Common myeloid progenitor, CD34-positive (primary cell): ENCODE data around the gene NEDD9.

Experiments
- CTCF ChIA-PET: fragments of 350-600 bp; sonication (Branson Sonifier 250); formaldehyde crosslinking; loops from one replicate; lab custom pipeline; 2021; ENCODE audit warnings: antibody characterized with exemption; lab: Charles Lee
- POLR2A ChIA-PET: fragments of 350-600 bp; sonication (Branson Sonifier 250); formaldehyde crosslinking; loops from one replicate; lab custom pipeline; 2021; ENCODE audit warnings: antibody characterized with exemption; lab: Charles Lee
- DNase-seq, 3 donors: peaks; one replicate each; pipeline versions ENCODE4 v3.0.0 to v3.0.0-alpha.2; 2013
- H3K27ac ChIP-seq, 2 experiments: 1 replicate in 1 of 2; 2 replicates in 1 of 2; pipeline ENCODE4 v1.7.0; 2013; ENCODE audit warnings: inconsistent platforms in 2 of 2, low read length in 2 of 2, mild to moderate bottlenecking in 2 of 2, low read depth in 1 of 2, moderate library complexity in 1 of 2; ENCODE audit not compliant: severe bottlenecking in 2 of 2, insufficient read depth in 1 of 2, poor library complexity in 1 of 2
- H3K27me3 ChIP-seq, 5 experiments: replicated peaks in 2 of 5; 1 replicate in 3 of 5; 2 replicates in 2 of 5; pipeline versions ENCODE4 v1.6.1 to v1.7.0; 2013; ENCODE audit warnings: low read length in 4 of 5, mild to moderate bottlenecking in 2 of 5, moderate library complexity in 2 of 5, inconsistent platforms in 1 of 5; ENCODE audit not compliant: insufficient read depth in 5 of 5, control insufficient read depth in 4 of 5
- H3K36me3 ChIP-seq, 4 experiments: 1 replicate in 2 of 4; 2 replicates in 2 of 4; pipeline versions ENCODE4 v1.6.1 to v1.7.0; 2013; ENCODE audit warnings: low read length in 3 of 4, control low read depth in 1 of 4, mild to moderate bottlenecking in 1 of 4; ENCODE audit not compliant: control insufficient read depth in 4 of 4, insufficient read depth in 4 of 4
- H3K4me1 ChIP-seq, 4 experiments: 1 replicate in 3 of 4; 2 replicates in 1 of 4; pipeline versions ENCODE4 v1.6.1 to v1.7.1; 2013; ENCODE audit warnings: low read length in 3 of 4, mild to moderate bottlenecking in 3 of 4, control low read depth in 1 of 4, inconsistent platforms in 1 of 4, moderate library complexity in 1 of 4; ENCODE audit not compliant: control insufficient read depth in 4 of 4, insufficient read depth in 4 of 4; ENCODE audit errors: control extremely low read depth in 1 of 4
- H3K4me3 ChIP-seq, 7 experiments: 1 replicate in 4 of 7; 2 replicates in 3 of 7; pipeline versions ENCODE4 v1.5.1 to v1.7.0; 2013; ENCODE audit warnings: mild to moderate bottlenecking in 7 of 7, low read length in 6 of 7, moderate library complexity in 6 of 7, inconsistent platforms in 2 of 7, low read depth in 2 of 7, control low read depth in 1 of 7; ENCODE audit not compliant: insufficient read depth in 4 of 7, control insufficient read depth in 1 of 7; ENCODE audit errors: extremely low read depth in 1 of 7
- H3K9me3 ChIP-seq, 5 experiments: 1 replicate in 4 of 5; 2 replicates in 1 of 5; pipeline versions ENCODE4 v1.6.1 to v1.7.1; 2013; ENCODE audit warnings: low read length in 4 of 5, mild to moderate bottlenecking in 2 of 5, inconsistent platforms in 1 of 5, low read depth in 1 of 5, moderate library complexity in 1 of 5; ENCODE audit not compliant: control insufficient read depth in 4 of 5, insufficient read depth in 2 of 5; ENCODE audit errors: control extremely low read depth in 1 of 5
- WGBS: methylation state at CpG from one replicate; pipeline ENCODE4 v1.1.5; 2013; ENCODE audit not compliant: insufficient coverage; 5-methylcytosine and 5-hydroxymethylcytosine counted together

Gene NEDD9

GRCh38 chr6:11194356-11195218, 37.9 kb downstream of the NEDD9 start:
- no peak for DNase-seq
- POLR2A ChIA-PET = no interaction called here
- peaks cover 0 to 21% (median 8%) of the 10 kb centered on the region in 4 experiments for H3K36me3 ChIP-seq
- H3K9me3 ChIP-seq = no peaks in the 10 kb centered on the region
- 95% methylated on average over 11 of the region's 12 CpGs for WGBS
- no peak overlapping the region for H3K27ac ChIP-seq
- H3K4me1 ChIP-seq = peaks cover 0 to 31% (median 24%) of the 10 kb centered on the region in 4 experiments
- H3K27me3 ChIP-seq = no peaks in the 10 kb centered on the region
- CTCF ChIA-PET = no interaction called here
- no peak overlapping the region for H3K4me3 ChIP-seq

GRCh38 chr6:11193434-11193833, 39.0 kb downstream of the NEDD9 start:
- peaks cover 0 to 22% (median 8%) of the 10 kb centered on the region in 4 experiments for H3K36me3 ChIP-seq
- H3K4me1 ChIP-seq = peaks cover 0 to 23% (median 16%) of the 10 kb centered on the region in 4 experiments
- H3K4me3 ChIP-seq = no peak overlapping the region
- CTCF ChIA-PET = no interaction called here
- H3K9me3 ChIP-seq = no peaks in the 10 kb centered on the region
- DNase-seq = no peak
- H3K27me3 ChIP-seq = no peaks in the 10 kb centered on the region
- WGBS = no CpG with 5 or more reads among the region's 6 CpGs
- H3K27ac ChIP-seq = no peak overlapping the region
- POLR2A ChIA-PET = no interaction called here

GRCh38 chr6:11192167-11192566, 40.3 kb downstream of the NEDD9 start:
- H3K27me3 ChIP-seq = no peaks in the 10 kb centered on the region
- H3K27ac ChIP-seq = no peak overlapping the region
- ChIA-PET CTCF (interaction anchor here (0.7 kb wide), 1 partner anchor 145 kb away, joined by 3 read pairs; no protein-coding TSS in a partner anchor), POLR2A (interaction anchor here (0.6 kb wide), 1 partner anchor 190 kb away, joined by 4 read pairs; no protein-coding TSS in a partner anchor)
- H3K36me3 ChIP-seq = peaks cover 0 to 27% (median 8%) of the 10 kb centered on the region in 4 experiments
- WGBS = 73% methylated on average over 4 of the region's 5 CpGs
- no peaks in the 10 kb centered on the region for H3K9me3 ChIP-seq
- peaks cover 0 to 18% (median 13%) of the 10 kb centered on the region in 4 experiments for H3K4me1 ChIP-seq
- DNase-seq = no peak
- H3K4me3 ChIP-seq = no peak overlapping the region

GRCh38 chr6:11190625-11191245, 41.7 kb downstream of the NEDD9 start:
- Histone ChIP-seq H3K27ac (no peak overlapping the region), H3K36me3 (peaks cover 0 to 28% (median 9%) of the 10 kb centered on the region in 4 experiments), H3K27me3 (no peaks in the 10 kb centered on the region), H3K4me3 (no peak overlapping the region), H3K4me1 (peaks cover 0 to 5% (median 3%) of the 10 kb centered on the region in 4 experiments), H3K9me3 (no peaks in the 10 kb centered on the region)
- POLR2A ChIA-PET = no interaction called here
- CTCF ChIA-PET = interaction anchor here (1.7 to 3.3 kb wide), 2 partner anchors 16 to 19 kb away, joined by 6 to 12 read pairs; no protein-coding TSS in a partner anchor
- no peak for DNase-seq
- WGBS = 98% methylated on average over 20 of the region's 20 CpGs

GRCh38 chr6:11189865-11190624, 42.4 kb downstream of the NEDD9 start:
- Histone ChIP-seq H3K4me1 (peaks cover 0 to 3% (median under 1%) of the 10 kb centered on the region in 4 experiments), H3K27me3 (no peaks in the 10 kb centered on the region), H3K36me3 (peaks cover 0 to 35% (median 13%) of the 10 kb centered on the region in 4 experiments), H3K4me3 (no peak overlapping the region), H3K27ac (no peak overlapping the region), H3K9me3 (no peaks in the 10 kb centered on the region)
- DNase-seq = no peak
- POLR2A ChIA-PET = no interaction called here
- CTCF ChIA-PET = interaction anchor here (1.7 to 3.3 kb wide), 3 partner anchors 11 to 18 kb away, joined by 6 to 12 read pairs (median 6); no protein-coding TSS in a partner anchor
- WGBS = 97% methylated on average over 18 of the region's 21 CpGs

GRCh38 chr6:11188161-11188915, 44.1 kb downstream of the NEDD9 start:
- DNase-seq = no peak
- ChIA-PET POLR2A (interaction anchor here (0.7 kb wide), 1 partner anchor 12 kb away, joined by 3 read pairs; no protein-coding TSS in a partner anchor), CTCF (interaction anchor here (1.7 to 3.3 kb wide), 3 partner anchors 9 to 16 kb away, joined by 5 to 12 read pairs (median 6); no protein-coding TSS in a partner anchor)
- no peak overlapping the region for H3K27ac ChIP-seq
- no peak overlapping the region for H3K4me3 ChIP-seq
- peaks cover 0 to 3% (median under 1%) of the 10 kb centered on the region in 4 experiments for H3K4me1 ChIP-seq
- 92% methylated on average over 1 of the region's 5 CpGs for WGBS
- no peaks in the 10 kb centered on the region for H3K27me3 ChIP-seq
- H3K9me3 ChIP-seq = no peaks in the 10 kb centered on the region
- H3K36me3 ChIP-seq = peaks cover 0 to 36% (median 14%) of the 10 kb centered on the region in 4 experiments
